Muscle layer of colon (tissue), 2 donors: ENCODE measurements around the gene DDI2.

Experiments used
- H3K27ac ChIP-seq: one replicate; pipeline ENCODE4 v1.7.0; 2013; ENCODE audit warnings: low read depth, mild to moderate bottlenecking, low read length, moderate library complexity
- H3K27me3 ChIP-seq, 2 donors: one replicate each; pipeline ENCODE4 v1.7.0; 2013; ENCODE audit warnings: low read length in 2 of 2, mild to moderate bottlenecking in 2 of 2; ENCODE audit not compliant: insufficient read depth in 2 of 2, control insufficient read depth in 1 of 2
- H3K36me3 ChIP-seq: one replicate; pipeline ENCODE4 v1.7.0; 2013; ENCODE audit warnings: mild to moderate bottlenecking, low read length; ENCODE audit not compliant: insufficient read depth
- H3K4me1 ChIP-seq: one replicate; pipeline ENCODE4 v1.7.0; 2013; ENCODE audit warnings: mild to moderate bottlenecking, low read length; ENCODE audit not compliant: insufficient read depth
- H3K4me3 ChIP-seq, 2 donors: one replicate each; pipeline ENCODE4 v1.7.0; 2013; ENCODE audit warnings: low read length in 2 of 2, low read depth in 1 of 2, mild to moderate bottlenecking in 1 of 2, moderate library complexity in 1 of 2
- H3K9ac ChIP-seq: one replicate; pipeline ENCODE4 v1.7.0; 2013; ENCODE audit warnings: low read length
- H3K9me3 ChIP-seq: one replicate; pipeline ENCODE4 v1.7.0; 2013; ENCODE audit warnings: mild to moderate bottlenecking, low read length
- donor health status: abdominal sarcoma.
- donor health status: Adenocarcinoma of cecum.

Gene DDI2

GRCh38 chr1:15610167-15610566 lies 7.1 kb upstream of the DDI2 start:
- no peaks in the 10 kb centered on the region for H3K27me3 ChIP-seq
- H3K9ac ChIP-seq = no peak overlapping the region
- no peak overlapping the region for H3K27ac ChIP-seq
- H3K4me3 ChIP-seq = no peak overlapping the region
- no peaks in the 10 kb centered on the region for H3K36me3 ChIP-seq
- H3K4me1 ChIP-seq = no peaks in the 10 kb centered on the region
- H3K9me3 ChIP-seq = no peaks in the 10 kb centered on the region

DNA sequence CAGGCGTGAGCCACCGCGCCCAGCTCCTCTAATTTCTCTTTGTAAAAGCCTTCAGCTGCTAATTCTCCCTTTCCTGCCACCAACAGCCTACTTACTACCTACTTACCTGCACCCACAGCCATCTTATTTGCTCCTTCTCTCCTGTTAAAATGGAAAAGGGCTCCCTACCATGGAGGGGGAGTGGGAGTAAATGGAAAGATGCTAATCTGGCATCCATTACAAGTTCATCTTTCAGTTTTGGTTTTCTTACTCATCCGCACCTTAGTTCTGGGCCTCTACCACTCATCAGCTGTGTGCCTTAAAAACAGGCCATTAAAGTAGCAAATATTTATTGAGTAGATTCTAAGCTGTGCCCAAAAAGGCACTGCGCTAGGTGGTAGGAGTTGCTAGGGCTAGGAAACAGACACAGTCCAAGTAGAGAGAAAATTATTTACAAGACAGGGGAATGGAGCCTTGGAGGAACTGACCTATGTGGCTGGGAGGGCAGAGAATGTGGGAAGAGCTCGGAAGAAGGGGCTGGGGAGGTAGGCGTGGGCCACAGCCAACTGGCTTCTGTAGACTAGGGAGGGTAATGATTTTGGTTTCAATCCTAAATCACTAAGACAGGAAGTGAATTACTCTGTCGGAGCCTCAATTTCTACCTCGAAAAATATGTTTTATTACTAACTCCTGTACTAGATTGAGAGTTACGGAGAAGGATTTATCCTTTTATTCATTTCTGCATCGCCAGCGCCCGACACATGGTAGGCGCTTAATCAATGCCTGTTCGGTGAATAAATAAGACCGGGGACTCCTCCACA lies 685 bp upstream of the DDI2 start:
- H3K27ac ChIP-seq = peak overlapping the region; percentile 98
- H3K9me3 ChIP-seq = no peaks in the 10 kb centered on the region
- peak overlapping the region; percentile 52 to 93 for H3K4me3 ChIP-seq
- H3K36me3 ChIP-seq = no peaks in the 10 kb centered on the region
- peak overlapping the region; percentile 41 for H3K9ac ChIP-seq
- H3K4me1 ChIP-seq = peaks cover 37% of the 10 kb centered on the region
- H3K27me3 ChIP-seq = no peaks in the 10 kb centered on the region

DNA sequence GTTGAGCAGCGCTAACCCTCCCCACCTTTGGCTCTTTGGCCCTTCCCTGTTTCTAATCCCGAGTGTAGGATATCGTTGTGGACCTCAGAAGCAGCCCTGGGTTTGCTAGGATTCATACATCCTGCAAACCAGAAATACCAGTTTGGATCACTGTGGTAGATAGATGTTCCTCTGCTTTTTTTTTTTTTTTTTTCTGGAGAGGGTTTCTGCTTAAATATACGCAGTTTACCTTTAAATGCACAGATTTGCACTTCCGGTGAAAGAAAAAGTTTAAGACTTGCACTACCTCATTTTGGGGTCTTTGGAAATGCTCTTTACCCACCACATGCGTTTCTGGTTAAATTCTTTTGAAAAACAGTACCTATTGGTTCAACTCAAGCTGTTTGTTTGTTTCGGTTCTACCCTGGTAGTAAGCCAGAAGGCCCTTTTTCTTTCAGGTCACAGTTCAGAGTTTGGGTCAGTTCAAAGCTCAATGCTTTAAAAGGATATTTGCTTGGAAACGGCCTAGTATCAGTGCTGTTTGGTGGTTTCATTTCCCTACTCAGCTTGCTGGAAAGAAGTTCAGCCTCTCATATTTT lies 908 bp downstream of the DDI2 start:
- H3K27me3 ChIP-seq = no peaks in the 10 kb centered on the region
- peak overlapping the region; percentile 98 for H3K27ac ChIP-seq
- peak overlapping the region; percentile 93 to 99 for H3K4me3 ChIP-seq
- H3K36me3 ChIP-seq = no peaks in the 10 kb centered on the region
- peak overlapping the region; percentile 92 for H3K9ac ChIP-seq
- H3K4me1 ChIP-seq = peaks cover 42% of the 10 kb centered on the region
- H3K9me3 ChIP-seq = no peaks in the 10 kb centered on the region

DNA sequence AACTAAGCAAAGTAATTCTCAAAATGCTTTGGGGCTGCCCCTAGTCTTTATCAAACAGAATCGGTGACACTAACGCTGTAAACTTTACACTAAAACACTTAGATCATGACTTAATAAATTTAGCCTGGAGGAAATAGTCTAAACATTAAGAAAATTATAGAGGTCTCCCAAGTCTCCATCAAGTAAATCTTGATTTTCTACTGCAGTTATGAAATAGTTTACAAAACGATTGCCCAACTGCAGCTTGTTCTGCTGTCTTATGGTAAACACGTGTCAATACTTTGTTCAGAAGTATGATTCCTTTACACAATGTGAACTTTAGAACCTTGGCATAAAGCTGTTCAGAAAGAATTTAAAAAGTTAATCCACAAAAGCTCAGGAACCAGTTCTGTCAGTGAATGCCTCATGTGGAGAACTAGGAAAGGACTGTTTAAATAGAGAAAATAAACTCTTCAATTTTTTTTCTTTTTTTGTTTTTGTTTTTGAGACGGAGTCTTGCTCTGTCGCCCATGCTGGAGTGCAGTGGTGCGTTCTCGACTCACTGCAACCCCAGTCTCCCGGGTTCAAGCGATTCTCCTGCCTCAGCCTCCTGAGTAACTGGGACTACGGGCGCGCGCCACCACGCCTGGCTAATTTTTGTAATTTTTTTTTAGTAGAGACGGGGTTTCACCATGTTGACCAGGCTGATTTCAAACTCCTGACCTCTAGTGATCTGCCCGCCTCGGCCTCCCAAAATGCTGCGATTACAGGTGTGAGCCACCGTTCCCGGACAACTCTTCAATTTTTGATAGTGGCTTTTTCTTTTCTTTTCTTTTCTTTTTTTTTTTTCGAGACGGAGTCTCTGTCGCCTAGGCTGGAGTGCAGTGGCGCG lies 1.6 kb downstream of the DDI2 start:
- Histone ChIP-seq H3K36me3 (no peaks in the 10 kb centered on the region), H3K9me3 (no peaks in the 10 kb centered on the region), H3K4me1 (peaks cover 42% of the 10 kb centered on the region), H3K27me3 (no peaks in the 10 kb centered on the region), H3K4me3 (peak overlapping the region; percentile 93 to 99), H3K27ac (peak overlapping the region; percentile 98), H3K9ac (peak overlapping the region; percentile 92)

- Histone ChIP-seq H3K4me3 (no peak overlapping the region), H3K27me3 (no peaks in the 10 kb centered on the region), H3K27ac (no peak overlapping the region), H3K9ac (no peak overlapping the region), H3K9me3 (no peaks in the 10 kb centered on the region), H3K4me1 (peaks cover 48% of the 10 kb centered on the region), H3K36me3 (no peaks in the 10 kb centered on the region)
Measured at GRCh38 chr1:15620155-15620545, 2.9 kb downstream of the DDI2 start.

- no peak overlapping the region for H3K4me3 ChIP-seq
- peaks cover 48% of the 10 kb centered on the region for H3K4me1 ChIP-seq
- no peak overlapping the region for H3K27ac ChIP-seq
Measured at GRCh38 chr1:15620902-15621682, 3.8 kb downstream of the DDI2 start.

GRCh38 chr1:15621975-15622374 lies 4.7 kb downstream of the DDI2 start:
- H3K27ac ChIP-seq = no peak overlapping the region
- no peaks in the 10 kb centered on the region for H3K9me3 ChIP-seq
- H3K4me3 ChIP-seq = no peak overlapping the region
- no peak overlapping the region for H3K9ac ChIP-seq
- peaks cover 6% of the 10 kb centered on the region for H3K36me3 ChIP-seq
- H3K27me3 ChIP-seq = no peaks in the 10 kb centered on the region
- H3K4me1 ChIP-seq = peaks cover 41% of the 10 kb centered on the region

More at GRCh38 chr1:15620902-15621682, 3.8 kb downstream of the DDI2 start:
- Histone ChIP-seq H3K9me3 (no peaks in the 10 kb centered on the region), H3K27me3 (no peaks in the 10 kb centered on the region), H3K9ac (no peak overlapping the region), H3K36me3 (no peaks in the 10 kb centered on the region)

DNA sequence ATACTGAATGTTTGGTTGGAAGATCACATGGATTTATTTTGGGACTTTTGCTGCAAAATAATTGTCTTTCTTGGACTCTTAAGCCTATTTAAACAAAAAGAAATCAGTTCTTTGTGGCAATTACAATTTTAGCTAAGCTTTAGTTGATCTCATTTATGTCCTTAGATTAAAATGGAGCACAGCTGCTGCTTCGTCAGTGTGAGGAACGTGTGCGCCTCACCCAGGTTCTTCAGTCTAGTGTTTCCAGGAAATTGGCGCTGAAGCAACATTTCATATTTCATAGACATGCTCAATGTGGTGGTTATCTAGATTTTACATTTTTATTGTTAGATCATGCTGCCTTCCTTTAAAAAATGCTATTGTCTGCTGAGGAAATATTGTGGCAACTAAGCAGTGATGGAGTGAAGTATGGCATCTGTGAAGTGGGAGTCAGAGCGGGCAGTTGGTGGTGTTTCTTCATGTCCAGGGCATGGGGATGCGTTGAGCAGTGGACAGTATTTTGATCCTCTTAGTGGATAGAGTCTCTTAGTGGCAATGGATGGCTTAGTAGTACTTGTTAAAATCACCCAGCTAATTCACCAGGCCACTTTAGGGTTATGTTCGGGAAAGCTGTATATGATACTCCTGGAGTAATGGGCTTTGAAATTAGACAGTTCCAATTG lies 5.6 kb downstream of the DDI2 start:
- H3K4me3 ChIP-seq = no peak overlapping the region
- H3K27me3 ChIP-seq = no peaks in the 10 kb centered on the region
- no peaks in the 10 kb centered on the region for H3K9me3 ChIP-seq
- H3K27ac ChIP-seq = no peak overlapping the region
- H3K36me3 ChIP-seq = peaks cover 14% of the 10 kb centered on the region
- H3K9ac ChIP-seq = no peak overlapping the region
- peaks cover 41% of the 10 kb centered on the region for H3K4me1 ChIP-seq

DNA sequence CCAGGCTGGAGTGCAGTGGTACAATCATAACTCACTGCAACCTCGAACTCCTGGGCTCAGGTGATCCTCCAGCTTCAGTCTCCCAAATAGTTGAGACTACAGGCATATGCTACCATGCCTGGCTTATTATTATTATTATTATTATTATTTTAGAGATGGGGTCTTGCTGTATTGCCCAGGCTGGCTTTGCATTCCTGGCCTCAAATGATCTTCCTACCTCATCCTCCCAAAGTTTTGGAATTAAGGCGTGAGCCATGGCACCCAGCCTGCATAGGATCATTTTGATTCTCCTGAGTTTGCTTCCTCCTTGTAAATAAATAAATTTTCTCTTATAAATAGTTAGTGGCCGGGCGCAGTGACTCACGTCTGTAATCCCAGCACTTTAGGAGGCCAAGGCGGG lies 6.2 kb downstream of the DDI2 start:
- Histone ChIP-seq H3K4me1 (peaks cover 41% of the 10 kb centered on the region), H3K9me3 (no peaks in the 10 kb centered on the region), H3K27me3 (no peaks in the 10 kb centered on the region), H3K4me3 (no peak overlapping the region), H3K9ac (no peak overlapping the region), H3K27ac (no peak overlapping the region), H3K36me3 (peaks cover 14% of the 10 kb centered on the region)

DNA sequence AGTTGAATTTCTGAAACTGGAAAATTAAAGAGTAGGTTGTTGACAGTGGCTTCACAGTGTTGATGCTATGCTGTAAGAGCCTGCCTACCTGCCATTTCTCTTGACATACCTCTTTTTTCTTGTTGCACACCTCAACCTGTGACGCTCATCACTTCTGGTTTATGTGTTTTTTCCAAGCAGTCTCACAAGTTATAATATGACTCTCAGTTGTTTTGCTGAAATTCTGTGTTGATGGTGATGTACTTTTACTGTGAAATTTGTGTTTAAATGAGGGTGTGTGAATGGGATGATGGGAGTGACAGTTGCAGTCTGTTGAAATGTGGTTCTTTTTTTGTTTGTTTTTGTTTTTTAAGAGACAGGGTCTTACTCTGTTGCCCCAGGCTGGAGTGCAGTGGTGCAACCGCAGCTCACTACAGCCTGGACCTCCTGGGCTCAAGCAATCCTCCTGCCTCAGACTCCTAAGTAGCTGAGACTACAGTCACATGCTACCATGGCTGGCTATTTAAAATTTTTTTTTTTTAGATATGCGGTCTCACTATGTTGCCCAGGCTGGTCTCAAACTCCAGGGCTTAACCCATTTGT lies 7.0 kb downstream of the DDI2 start:
- Histone ChIP-seq H3K9me3 (no peaks in the 10 kb centered on the region), H3K4me3 (no peak overlapping the region), H3K4me1 (peaks cover 33% of the 10 kb centered on the region), H3K36me3 (peaks cover 14% of the 10 kb centered on the region), H3K27ac (no peak overlapping the region), H3K27me3 (no peaks in the 10 kb centered on the region), H3K9ac (no peak overlapping the region)
